Transverse colon (tissue), 4 donors: ENCODE data around the gene CHMP2B. TPM values are rescaled to one million over a fixed set of nuclear protein-coding genes. Genes with fewer than 3 reads are reported as not detected.

Experiments
- DNase-seq: peaks from one replicate; pipeline ENCODE4 v3.0.0-alpha.2; 2019
- H3K27ac ChIP-seq, 4 donors: fragments of 200-600 bp; sonication (generic); 2 replicates each; pipeline ENCODE4 v1.5.1; 2016 to 2018; ENCODE audit warnings: inconsistent platforms in 4 of 4
- H3K27me3 ChIP-seq: fragments of 200-600 bp; sonication (generic); 2 replicates; pipeline ENCODE4 v1.5.1; 2017; ENCODE audit warnings: inconsistent platforms
- H3K36me3 ChIP-seq, 4 donors: fragments of 200-600 bp; sonication (generic); 2 replicates each; pipeline ENCODE4 v1.5.1; 2017 to 2019; ENCODE audit warnings: inconsistent platforms in 4 of 4
- H3K4me1 ChIP-seq, 4 donors: fragments of 200-600 bp; sonication (generic); 2 replicates each; pipeline ENCODE4 v1.5.1; 2017 to 2020; ENCODE audit warnings: inconsistent platforms in 4 of 4
- H3K4me3 ChIP-seq, 4 donors: fragments of 200-600 bp; sonication (generic); 1 replicate in 1 of 4; 2 replicates in 3 of 4; pipeline versions ENCODE4 v1.5.1 to v1.6.1; 2017 to 2019; ENCODE audit warnings: inconsistent platforms in 4 of 4
- H3K9me3 ChIP-seq, 2 donors: fragments of 200-600 bp; sonication (generic); 2 replicates each; pipeline ENCODE4 v1.5.1; 2017 to 2019; ENCODE audit warnings: inconsistent platforms in 2 of 2
- EP300 ChIP-seq: sonication (generic); formaldehyde crosslinking; IDR thresholded peaks from one replicate; pipeline ENCODE4 v1.6.1; 2017; ENCODE audit warnings: antibody characterized with exemption, low read depth
- POLR2A ChIP-seq: fragments of 450-650 bp; IDR thresholded peaks from one replicate; pipeline ENCODE4 v1.6.1; 2016; ENCODE audit warnings: antibody characterized with exemption, mild to moderate bottlenecking, moderate library complexity
- POLR2AphosphoS5 ChIP-seq, 3 donors: sonication (generic); formaldehyde crosslinking; IDR thresholded peaks; one replicate each; pipeline ENCODE4 v1.6.1; 2016; ENCODE audit warnings: antibody characterized with exemption in 3 of 3
- WGBS, 2 donors: methylation state at CpG; one replicate each; pipeline ENCODE4 v1.1.5; 2018; ENCODE audit warnings: low coverage in 1 of 2; 5-methylcytosine and 5-hydroxymethylcytosine counted together
- in situ Hi-C, 4 donors: fragments of 200-750 bp; cut with MboI; loops; one replicate each; pipeline versions ENCODE4 v1.15.0 to v1.15.1; 2017; ENCODE audit warnings: low sequenced_read_pairs in 3 of 4, low pct_ligation_motif_present in 1 of 4, low pct_unique_long_range_greater_than_20kb in 1 of 4
- intact Hi-C: fragments of 100-400 bp; cut with DNase I; formaldehyde crosslinking; loops from one replicate; pipeline ENCODE4 v1.15.1; 2023; ENCODE audit warnings: low total_unique reads
- total RNA-seq, 4 donors: library from RNA; depleted of rRNA; stranded (reverse); fragments of >200 nt; gene quantifications; one replicate each; pipeline ENCODE4 v1.1.0, GENCODE V29; 2016
- TF ChIP-seq, protein P1 (sequence below), 5 experiments: fragments of 200-600 bp in 3 of 5; fragments of 450-650 bp in 2 of 5; sonication (generic) in 3 of 5; IDR thresholded peaks; 1 replicate in 2 of 5; 2 replicates in 3 of 5; pipeline ENCODE4 v1.5.1; 2016 to 2017; ENCODE audit warnings: antibody characterized with exemption in 5 of 5, inconsistent platforms in 3 of 5, mild to moderate bottlenecking in 2 of 5, moderate library complexity in 1 of 5

Gene CHMP2B, protein sequence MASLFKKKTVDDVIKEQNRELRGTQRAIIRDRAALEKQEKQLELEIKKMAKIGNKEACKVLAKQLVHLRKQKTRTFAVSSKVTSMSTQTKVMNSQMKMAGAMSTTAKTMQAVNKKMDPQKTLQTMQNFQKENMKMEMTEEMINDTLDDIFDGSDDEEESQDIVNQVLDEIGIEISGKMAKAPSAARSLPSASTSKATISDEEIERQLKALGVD
- total RNA-seq: 100 to 1,000 TPM in 1 of 4 donors, 10 to 100 TPM in 2, 1 to 10 TPM in 1; 7.8 to 126 (median 54.6) TPM

DNA sequence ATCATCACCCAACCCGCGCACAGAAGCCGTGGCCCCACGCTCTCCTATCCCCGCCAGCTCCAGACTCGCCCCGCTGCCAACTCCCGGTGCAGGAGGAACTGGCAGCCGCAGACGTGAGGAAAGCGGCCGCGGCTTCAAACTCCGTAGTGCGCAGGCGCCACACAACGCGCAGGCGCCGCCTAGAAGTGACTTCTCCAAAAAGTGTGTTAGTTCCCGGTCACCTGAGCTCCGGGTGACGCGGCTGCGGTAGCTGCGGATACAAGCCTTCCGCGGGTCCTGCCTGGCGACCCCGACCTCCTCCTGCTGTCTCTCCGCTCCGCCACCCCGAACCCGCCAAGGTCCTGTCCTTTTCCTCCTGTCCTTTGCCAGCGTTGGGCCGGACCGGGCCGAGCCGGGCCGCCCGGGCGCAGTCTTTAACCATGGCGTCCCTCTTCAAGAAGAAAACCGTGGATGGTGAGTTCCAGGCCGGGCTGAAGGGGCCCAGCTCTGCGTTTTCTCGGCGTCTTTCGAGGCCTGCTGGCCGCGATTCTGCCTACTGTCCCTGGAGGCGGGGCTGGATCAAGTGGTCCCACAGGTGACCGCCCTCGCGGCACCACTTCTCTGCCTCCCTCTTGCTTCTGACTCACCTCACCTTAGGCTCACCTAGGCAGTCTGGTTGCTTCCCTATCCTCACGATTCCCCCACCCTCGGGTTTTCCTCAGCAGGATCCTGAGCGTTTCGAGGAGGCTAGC is at the start of gene CHMP2B:
Gene CHMP2B (plus strand): TSS at position 206 of the 731 bp plus-strand sequence. CDS start 214 bp downstream, at position 420.
- in situ Hi-C loops (no loop called here), intact Hi-C loops (no loop called here)
- peak; percentile 86 to 96 (median 94) for TF ChIP-seq POLR2AphosphoS5 (IDR thresholded peaks at IDR 0.05)
- TF ChIP-seq, protein P1, sequence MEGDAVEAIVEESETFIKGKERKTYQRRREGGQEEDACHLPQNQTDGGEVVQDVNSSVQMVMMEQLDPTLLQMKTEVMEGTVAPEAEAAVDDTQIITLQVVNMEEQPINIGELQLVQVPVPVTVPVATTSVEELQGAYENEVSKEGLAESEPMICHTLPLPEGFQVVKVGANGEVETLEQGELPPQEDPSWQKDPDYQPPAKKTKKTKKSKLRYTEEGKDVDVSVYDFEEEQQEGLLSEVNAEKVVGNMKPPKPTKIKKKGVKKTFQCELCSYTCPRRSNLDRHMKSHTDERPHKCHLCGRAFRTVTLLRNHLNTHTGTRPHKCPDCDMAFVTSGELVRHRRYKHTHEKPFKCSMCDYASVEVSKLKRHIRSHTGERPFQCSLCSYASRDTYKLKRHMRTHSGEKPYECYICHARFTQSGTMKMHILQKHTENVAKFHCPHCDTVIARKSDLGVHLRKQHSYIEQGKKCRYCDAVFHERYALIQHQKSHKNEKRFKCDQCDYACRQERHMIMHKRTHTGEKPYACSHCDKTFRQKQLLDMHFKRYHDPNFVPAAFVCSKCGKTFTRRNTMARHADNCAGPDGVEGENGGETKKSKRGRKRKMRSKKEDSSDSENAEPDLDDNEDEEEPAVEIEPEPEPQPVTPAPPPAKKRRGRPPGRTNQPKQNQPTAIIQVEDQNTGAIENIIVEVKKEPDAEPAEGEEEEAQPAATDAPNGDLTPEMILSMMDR (IDR thresholded peaks at IDR 0.05): no peak
- TF ChIP-seq POLR2A: peak; percentile 93
- no peak for TF ChIP-seq EP300
- peak; percentile 95 for DNase-seq
- Histone ChIP-seq H3K36me3 (no peaks in the 10 kb centered on the region), H3K4me1 (peaks cover 5 to 31% (median 23%) of the 10 kb centered on the region in 4 donors), H3K9me3 (no peaks in the 10 kb centered on the region), H3K27ac (peak within 1 kb of the TSS; percentile 91 to 99 (median 94)), H3K27me3 (no peaks in the 10 kb centered on the region), H3K4me3 (peak within 1 kb of the TSS; percentile 82 to 98 (median 90))
- WGBS, 2 donors: 1% methylated on average over 55 of the region's 59 CpGs; no CpG with 5 or more reads in 1 of the 2 donors

DNA sequence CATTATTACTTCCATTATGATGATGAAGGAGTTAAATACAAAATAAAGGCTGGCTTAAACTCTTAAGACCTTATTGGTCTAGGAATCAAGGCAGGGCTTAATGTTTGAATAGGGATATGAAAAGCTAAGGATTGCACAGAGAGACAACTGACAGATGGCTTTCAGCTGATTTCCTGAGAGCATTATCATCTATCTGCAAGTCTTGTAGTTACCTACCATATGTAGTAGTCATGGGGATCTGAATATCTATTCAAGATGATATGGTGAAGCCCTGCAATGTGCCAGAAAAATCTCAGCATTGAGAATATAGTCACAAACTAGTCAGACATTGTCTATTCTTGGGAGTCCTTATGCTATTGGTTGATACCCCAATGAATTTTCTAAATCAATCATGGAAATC is 47.5 kb upstream of the CHMP2B start:
- intact Hi-C loops (no loop called here), in situ Hi-C loops (no loop called here)
- H3K4me1 ChIP-seq: no peaks in the 10 kb centered on the region
- no peaks in the 10 kb centered on the region for H3K36me3 ChIP-seq
- H3K27me3 ChIP-seq: no peaks in the 10 kb centered on the region
- no peak for TF ChIP-seq EP300
- no peak overlapping the region for H3K27ac ChIP-seq
- DNase-seq: no peak
- H3K4me3 ChIP-seq: no peak overlapping the region
- no peaks in the 10 kb centered on the region for H3K9me3 ChIP-seq

DNA sequence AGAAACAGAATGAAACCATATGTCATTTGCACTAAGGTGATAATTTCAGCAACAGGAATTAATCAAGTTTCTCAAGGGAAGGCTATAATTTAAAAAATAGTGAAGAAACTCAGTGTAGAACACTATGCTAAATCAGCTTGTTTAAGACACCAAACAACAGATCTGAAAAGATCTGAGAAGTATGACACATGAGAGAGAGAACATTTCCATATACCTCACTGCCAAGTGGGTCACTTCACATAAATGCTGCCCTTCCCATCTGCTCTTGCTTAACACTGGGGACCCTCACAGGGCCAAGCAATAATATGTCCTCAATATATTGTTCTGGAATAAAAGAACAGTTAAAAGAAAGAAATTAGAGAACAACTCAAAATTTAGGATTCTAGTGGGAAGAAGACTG is 45.6 kb upstream of the CHMP2B start:
- Histone ChIP-seq H3K36me3 (no peaks in the 10 kb centered on the region), H3K9me3 (no peaks in the 10 kb centered on the region), H3K4me3 (no peak overlapping the region), H3K27ac (no peak overlapping the region), H3K27me3 (no peaks in the 10 kb centered on the region), H3K4me1 (no peaks in the 10 kb centered on the region)
- no peak for DNase-seq
- intact Hi-C loops: no loop called here
- in situ Hi-C loops: no loop called here
- TF ChIP-seq POLR2AphosphoS5 (IDR thresholded peaks at IDR 0.05): no peak
- no peak for TF ChIP-seq EP300
- TF ChIP-seq POLR2A: no peak

DNA sequence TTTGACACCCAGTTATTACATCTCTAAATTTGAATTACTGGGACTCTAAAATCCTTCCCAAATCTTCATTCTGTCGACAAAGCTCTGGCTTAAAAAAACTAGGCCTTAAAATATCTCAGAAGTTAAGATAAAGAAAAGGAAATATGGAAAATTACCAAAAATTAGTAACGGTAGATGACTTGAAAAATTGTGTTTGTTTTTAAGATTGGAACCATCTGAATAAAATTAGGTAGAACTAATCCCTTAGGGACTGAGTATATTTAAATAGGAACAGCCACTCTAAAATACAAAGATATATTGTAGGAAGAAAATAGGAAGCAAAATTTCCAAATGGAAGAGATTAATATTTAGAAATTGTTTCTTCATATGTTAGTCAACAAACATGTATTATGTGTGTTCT is 45.1 kb upstream of the CHMP2B start:
- no peak overlapping the region for H3K27ac ChIP-seq
- TF ChIP-seq POLR2A: no peak
- in situ Hi-C loops: no loop called here

DNA sequence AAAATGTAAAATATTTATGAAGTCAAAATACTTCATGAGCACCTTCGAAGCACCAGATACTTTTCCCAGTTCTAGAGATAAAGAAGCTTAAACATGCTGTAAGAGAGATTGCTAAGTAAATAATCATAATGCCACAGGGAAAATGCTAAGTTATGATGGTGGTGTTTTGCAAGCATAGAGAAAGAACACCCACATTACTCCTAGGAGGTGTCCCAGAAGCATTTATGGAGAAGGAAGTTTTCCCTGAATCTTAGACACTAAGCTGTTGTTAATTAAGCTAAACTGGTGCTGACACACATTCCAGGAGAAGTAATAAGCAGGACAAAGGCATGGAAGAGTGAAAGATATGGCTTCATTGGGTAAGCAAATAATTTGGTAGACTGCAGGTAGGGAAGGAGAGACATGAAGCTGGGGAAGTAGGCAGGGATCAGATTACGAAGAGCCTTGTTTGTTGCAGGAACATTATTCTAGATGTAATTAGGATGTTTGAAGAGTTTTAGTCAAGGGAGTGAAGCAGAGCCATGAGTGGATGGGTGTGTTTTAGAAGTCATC is 40.4 kb upstream of the CHMP2B start:
- 69 to 75% methylated on average over 2 of the region's 2 CpGs for WGBS, 2 donors

More for the DNA sequence above, 45.1 kb upstream of the CHMP2B start:
- no peaks in the 10 kb centered on the region for H3K4me1 ChIP-seq
- no peaks in the 10 kb centered on the region for H3K27me3 ChIP-seq
- no peaks in the 10 kb centered on the region for H3K36me3 ChIP-seq
- DNase-seq: no peak
- H3K9me3 ChIP-seq: no peaks in the 10 kb centered on the region
- H3K4me3 ChIP-seq: no peak overlapping the region
- intact Hi-C loops: no loop called here
- WGBS, 2 donors: 56 to 92% methylated on average over 2 of the region's 2 CpGs

More for the DNA sequence above, 40.4 kb upstream of the CHMP2B start:
- intact Hi-C loops (no loop called here), in situ Hi-C loops (no loop called here)
- Histone ChIP-seq H3K4me1 (no peaks in the 10 kb centered on the region), H3K36me3 (no peaks in the 10 kb centered on the region), H3K27ac (no peak overlapping the region), H3K9me3 (no peaks in the 10 kb centered on the region), H3K4me3 (no peak overlapping the region), H3K27me3 (no peaks in the 10 kb centered on the region)
- no peak for DNase-seq
- TF ChIP-seq POLR2A (no peak), POLR2AphosphoS5 (IDR thresholded peaks at IDR 0.05) (no peak), EP300 (no peak)
- TF ChIP-seq, protein P1 (IDR thresholded peaks at IDR 0.05): no peak
